Thyroid gland (tissue), 4 donors: ENCODE data around the gene NADSYN1. TPM values are rescaled to one million over a fixed set of nuclear protein-coding genes. Genes with fewer than 3 reads are reported as not detected.

Experiments used
- DNase-seq, 2 donors: peaks; one replicate each; pipeline ENCODE4 v3.0.0-alpha.2; 2019
- H3K27ac ChIP-seq, 3 donors: fragments of 200-600 bp; sonication (generic); 1 replicate in 2 of 3; 2 replicates in 1 of 3; pipeline ENCODE4 v1.5.1; 2016 to 2019; ENCODE audit warnings: mild to moderate bottlenecking in 1 of 3, moderate library complexity in 1 of 3
- H3K27me3 ChIP-seq: fragments of 200-600 bp; sonication (generic); one replicate; pipeline ENCODE4 v1.5.1; 2019
- H3K36me3 ChIP-seq, 2 donors: fragments of 200-600 bp; sonication (generic); one replicate each; pipeline ENCODE4 v1.5.1; 2016 to 2019
- H3K4me1 ChIP-seq, 2 donors: fragments of 200-600 bp; sonication (generic); one replicate each; pipeline ENCODE4 v1.5.1; 2017 to 2019
- H3K4me3 ChIP-seq, 3 donors: fragments of 200-600 bp; sonication (generic); replicated peaks in 1 of 3; 1 replicate in 2 of 3; 2 replicates in 1 of 3; pipeline ENCODE4 v1.5.1; 2016; ENCODE audit warnings: mild to moderate bottlenecking in 1 of 3
- H3K9me3 ChIP-seq: fragments of 200-600 bp; sonication (generic); one replicate; pipeline ENCODE4 v1.5.1; 2017
- POLR2A ChIP-seq, 2 donors: fragments of 450-650 bp; IDR thresholded peaks; one replicate each; pipeline ENCODE4 v1.6.1; 2017; ENCODE audit warnings: antibody characterized with exemption in 2 of 2, mild to moderate bottlenecking in 2 of 2, moderate library complexity in 1 of 2
- WGBS, 2 donors: methylation state at CpG; one replicate each; pipeline ENCODE4 v1.1.5; 2017; 5-methylcytosine and 5-hydroxymethylcytosine counted together
- intact Hi-C: fragments of 100-400 bp; cut with DNase I; formaldehyde crosslinking; loops from one replicate; pipeline ENCODE4 v1.15.1; 2023
- total RNA-seq, 4 donors: library from RNA; depleted of rRNA; stranded (reverse); fragments of >200 nt; gene quantifications; one replicate each; pipeline ENCODE4 v1.2.3, GENCODE V29; 2016
- TF ChIP-seq, protein P1 (sequence below), 6 experiments: fragments of 200-600 bp in 3 of 6; fragments of 450-650 bp in 3 of 6; sonication (generic) in 3 of 6; IDR thresholded peaks; one replicate each; pipeline ENCODE4 v1.5.1; 2016 to 2019; ENCODE audit warnings: antibody characterized with exemption in 6 of 6, mild to moderate bottlenecking in 2 of 6, inconsistent platforms in 1 of 6, moderate library complexity in 1 of 6

Gene NADSYN1
- total RNA-seq, 4 donors from 2014 or later, result 41.9 to 102 (median 54.7) TPM

DNA sequence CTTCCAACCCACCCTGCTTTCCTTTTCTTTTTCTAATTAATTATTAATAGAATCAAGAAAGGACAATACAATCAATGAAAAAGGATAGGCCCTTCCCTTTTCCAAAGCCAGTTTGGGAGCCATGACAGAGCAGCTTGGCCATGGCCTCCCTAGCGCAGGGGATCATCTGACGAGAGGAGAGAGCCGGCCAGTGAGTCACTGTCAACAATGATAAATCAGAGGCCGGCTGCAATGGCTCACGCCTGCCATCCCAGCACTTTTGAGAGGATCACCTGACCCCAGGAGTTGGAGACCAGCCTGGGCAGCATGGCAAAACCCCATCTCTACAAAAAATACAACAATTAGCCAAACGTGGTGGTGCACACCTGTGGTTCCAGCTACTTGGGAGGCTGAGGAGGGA is 46.5 kb downstream of the NADSYN1 start:
- intact Hi-C loops, result no loop called here
- peaks cover 30 to 50% of the 10 kb centered on the region in 2 donors for H3K36me3 ChIP-seq

DNA sequence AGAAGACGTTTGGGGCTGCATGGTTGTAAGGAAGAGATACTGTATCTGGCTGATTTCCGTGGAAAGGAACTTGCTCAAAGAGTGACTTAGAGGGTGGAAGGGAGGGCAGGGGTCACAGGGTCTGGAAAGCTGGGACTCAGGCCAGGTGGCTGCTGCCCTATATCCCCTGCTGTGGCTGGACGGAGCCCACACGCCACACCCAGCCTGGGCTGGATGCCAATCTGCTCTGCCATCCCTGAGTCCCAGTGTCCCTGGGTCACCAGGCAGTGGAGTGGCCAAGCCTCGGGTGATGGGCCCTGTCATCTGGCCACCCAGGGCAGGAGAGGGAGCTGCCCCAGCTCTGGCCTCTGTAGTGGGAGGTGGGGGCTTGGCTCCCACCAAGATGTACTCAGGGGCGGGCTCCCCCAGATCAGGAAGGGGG is 47.6 kb downstream of the NADSYN1 start:
- peak; percentile 68 to 70 for DNase-seq
- no peak overlapping the region for H3K27ac ChIP-seq
- TF ChIP-seq, protein P1, sequence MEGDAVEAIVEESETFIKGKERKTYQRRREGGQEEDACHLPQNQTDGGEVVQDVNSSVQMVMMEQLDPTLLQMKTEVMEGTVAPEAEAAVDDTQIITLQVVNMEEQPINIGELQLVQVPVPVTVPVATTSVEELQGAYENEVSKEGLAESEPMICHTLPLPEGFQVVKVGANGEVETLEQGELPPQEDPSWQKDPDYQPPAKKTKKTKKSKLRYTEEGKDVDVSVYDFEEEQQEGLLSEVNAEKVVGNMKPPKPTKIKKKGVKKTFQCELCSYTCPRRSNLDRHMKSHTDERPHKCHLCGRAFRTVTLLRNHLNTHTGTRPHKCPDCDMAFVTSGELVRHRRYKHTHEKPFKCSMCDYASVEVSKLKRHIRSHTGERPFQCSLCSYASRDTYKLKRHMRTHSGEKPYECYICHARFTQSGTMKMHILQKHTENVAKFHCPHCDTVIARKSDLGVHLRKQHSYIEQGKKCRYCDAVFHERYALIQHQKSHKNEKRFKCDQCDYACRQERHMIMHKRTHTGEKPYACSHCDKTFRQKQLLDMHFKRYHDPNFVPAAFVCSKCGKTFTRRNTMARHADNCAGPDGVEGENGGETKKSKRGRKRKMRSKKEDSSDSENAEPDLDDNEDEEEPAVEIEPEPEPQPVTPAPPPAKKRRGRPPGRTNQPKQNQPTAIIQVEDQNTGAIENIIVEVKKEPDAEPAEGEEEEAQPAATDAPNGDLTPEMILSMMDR (IDR thresholded peaks at IDR 0.05), result no peak
- TF ChIP-seq POLR2A (IDR thresholded peaks at IDR 0.05), result no peak
- peaks cover 31 to 43% of the 10 kb centered on the region in 2 donors for H3K36me3 ChIP-seq
- intact Hi-C loops, result no loop called here
- peaks cover 0 to 7% of the 10 kb centered on the region in 2 donors for H3K4me1 ChIP-seq
- H3K9me3 ChIP-seq, result no peaks in the 10 kb centered on the region
- H3K27me3 ChIP-seq, result no peaks in the 10 kb centered on the region
- 24 to 35% methylated on average over 3 to 5 of the region's 6 CpGs for WGBS, 2 donors
- no peak overlapping the region for H3K4me3 ChIP-seq

More for the DNA sequence above, 46.5 kb downstream of the NADSYN1 start:
- H3K4me1 ChIP-seq, result peaks cover 0 to 7% of the 10 kb centered on the region in 2 donors
- no peak for DNase-seq
- WGBS, 2 donors, result 90 to 97% methylated on average over 6 of the region's 6 CpGs
- TF ChIP-seq, protein P1 (IDR thresholded peaks at IDR 0.05), result no peak
- TF ChIP-seq POLR2A (IDR thresholded peaks at IDR 0.05), result no peak
- no peaks in the 10 kb centered on the region for H3K27me3 ChIP-seq
- no peak overlapping the region for H3K4me3 ChIP-seq
- H3K9me3 ChIP-seq, result no peaks in the 10 kb centered on the region
- H3K27ac ChIP-seq, result no peak overlapping the region

DNA sequence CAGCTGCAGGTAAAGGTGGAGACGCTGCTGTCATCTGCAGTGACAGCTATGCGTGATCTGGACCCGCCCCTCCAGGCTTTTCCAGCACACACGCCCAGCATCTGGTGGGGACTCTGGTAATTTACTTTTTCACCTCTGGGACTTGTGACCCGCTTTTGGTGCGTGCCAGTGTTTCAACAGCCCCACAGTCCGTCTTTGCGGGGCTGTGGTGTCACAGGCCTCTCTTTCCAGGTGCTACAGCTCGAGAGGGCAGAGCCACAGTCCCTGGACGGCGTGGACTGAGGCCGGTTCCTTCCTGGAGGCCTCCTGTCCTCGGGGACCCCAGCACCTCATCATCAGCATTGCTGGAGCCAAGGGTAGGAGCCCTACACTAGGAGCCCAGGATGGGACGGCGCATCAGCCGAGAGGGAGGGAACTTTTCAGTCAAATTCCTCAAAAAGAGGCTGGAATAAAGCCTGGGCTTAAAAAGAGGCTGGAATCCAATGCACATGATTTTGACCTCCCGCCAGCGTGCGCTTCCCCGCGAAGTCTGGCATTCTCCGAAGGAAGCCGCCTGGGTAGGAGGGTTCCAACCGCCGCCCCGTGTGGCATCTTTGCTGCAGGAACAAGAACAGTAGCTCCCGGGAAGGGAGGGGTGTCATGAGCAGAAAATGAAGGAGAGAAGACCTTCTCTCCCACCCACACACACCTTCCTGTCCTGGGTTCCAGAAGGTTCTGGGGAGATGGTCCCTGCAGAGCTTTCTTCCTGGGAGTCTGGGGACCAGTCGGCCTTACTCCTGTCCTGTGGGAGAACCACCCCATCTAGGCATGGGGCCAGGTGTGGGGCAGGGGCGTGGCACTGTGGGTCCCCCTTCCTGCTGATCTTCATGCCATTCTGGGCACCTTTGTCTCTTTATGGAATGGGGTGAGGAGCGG is 48.3 kb downstream of the NADSYN1 start:
- DNase-seq, result no peak
- Histone ChIP-seq H3K4me1 (peaks cover 0 to 7% of the 10 kb centered on the region in 2 donors), H3K9me3 (no peaks in the 10 kb centered on the region), H3K36me3 (peaks cover 31 to 37% of the 10 kb centered on the region in 2 donors), H3K27ac (no peak overlapping the region), H3K4me3 (no peak overlapping the region), H3K27me3 (no peaks in the 10 kb centered on the region)
- WGBS, 2 donors, result 92 to 95% methylated on average over 25 to 30 of the region's 30 CpGs
- TF ChIP-seq POLR2A (IDR thresholded peaks at IDR 0.05), result no peak
- TF ChIP-seq, protein P1 (IDR thresholded peaks at IDR 0.05), result no peak
- intact Hi-C loops, result no loop called here

DNA sequence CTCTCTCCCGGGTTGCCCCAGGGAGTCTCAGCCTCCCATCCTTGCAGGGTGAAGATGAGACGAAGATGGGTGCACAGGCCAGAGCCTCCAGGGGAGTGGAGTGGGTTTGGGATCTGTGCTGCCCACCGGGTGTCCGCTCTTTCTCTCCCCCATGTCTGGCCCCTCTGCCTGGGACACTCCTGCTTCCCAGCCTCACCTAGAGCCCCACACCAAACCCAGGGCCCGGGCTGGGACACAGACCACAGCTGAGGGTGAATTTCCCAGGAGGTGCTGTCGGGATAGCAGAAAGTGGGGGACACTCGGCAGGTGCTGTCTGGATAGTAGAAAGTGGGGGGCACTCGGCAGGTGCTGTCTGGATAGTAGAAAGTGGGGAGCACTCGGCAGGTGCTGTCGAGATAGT is 49.0 kb downstream of the NADSYN1 start:
- TF ChIP-seq, protein P1 (IDR thresholded peaks at IDR 0.05), result no peak
- TF ChIP-seq POLR2A (IDR thresholded peaks at IDR 0.05), result no peak
- no peaks in the 10 kb centered on the region for H3K9me3 ChIP-seq
- H3K4me1 ChIP-seq, result peaks cover 0 to 7% of the 10 kb centered on the region in 2 donors
- no peaks in the 10 kb centered on the region for H3K27me3 ChIP-seq
- no peak for DNase-seq
- H3K4me3 ChIP-seq, result no peak overlapping the region
- H3K36me3 ChIP-seq, result peaks cover 29 to 32% of the 10 kb centered on the region in 2 donors
- no peak overlapping the region for H3K27ac ChIP-seq
- WGBS, 2 donors, result 93 to 94% methylated on average over 9 to 10 of the region's 10 CpGs
- intact Hi-C loops, result no loop called here

DNA sequence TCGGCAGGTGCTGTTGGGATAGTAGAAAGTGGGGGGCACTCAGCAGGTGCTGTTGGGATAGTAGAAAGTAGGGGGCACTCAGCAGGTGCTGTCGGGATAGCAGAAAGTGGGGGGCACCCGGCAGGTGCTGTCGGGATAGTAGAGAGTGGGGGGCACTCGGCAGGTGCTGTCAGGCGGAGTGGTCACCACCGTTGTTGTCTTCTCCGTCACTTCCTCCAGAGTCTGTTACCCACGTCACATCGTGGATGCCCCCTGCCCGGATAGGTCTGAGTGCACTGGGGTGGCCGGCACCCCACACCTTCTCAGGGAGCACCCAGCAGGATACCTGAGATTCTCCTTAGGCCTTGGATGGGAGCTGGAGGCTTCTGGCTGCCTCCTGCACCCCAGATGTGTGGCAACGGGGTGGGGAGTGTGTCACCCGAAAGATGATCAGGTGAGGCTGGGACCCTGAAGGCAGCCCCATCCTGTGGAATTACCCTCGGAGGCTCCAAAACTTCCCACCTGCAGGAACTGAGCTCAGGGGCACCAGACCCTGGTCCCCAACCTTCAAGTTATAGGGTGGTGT is 50.0 kb downstream of the NADSYN1 start:
- H3K9me3 ChIP-seq, result no peaks in the 10 kb centered on the region
- no peak overlapping the region for H3K4me3 ChIP-seq
- no peaks in the 10 kb centered on the region for H3K27me3 ChIP-seq
- peaks cover 0 to 7% of the 10 kb centered on the region in 2 donors for H3K4me1 ChIP-seq
- TF ChIP-seq, protein P1 (IDR thresholded peaks at IDR 0.05), result no peak
- no peak for TF ChIP-seq POLR2A (IDR thresholded peaks at IDR 0.05)
- peaks cover 21 to 25% of the 10 kb centered on the region in 2 donors for H3K36me3 ChIP-seq
- DNase-seq, result no peak
- 93 to 97% methylated on average over 9 to 15 of the region's 15 CpGs for WGBS, 2 donors
- intact Hi-C loops, result no loop called here
- H3K27ac ChIP-seq, result no peak overlapping the region
